K562 (cell line): ENCODE results near the gene RRM2. TPM values are rescaled to one million over a fixed set of nuclear protein-coding genes. Genes with fewer than 3 reads are reported as not detected.

ENCODE experiments used
- ATAC-seq: fragments of 200-7000 bp; cut with Tn5 transposase; 3 replicates; pipeline ENCODE4 v1.9.1; 2020; ENCODE audit warnings: moderate library complexity
- BruUV-seq: library from RNA; stranded (reverse); fragments of 400-500 nt; replicated peaks from 2 replicates; lab custom pipeline; 2021; lab: Mats Ljungman, UMichigan
- CTCF ChIA-PET: fragments of 300-600 bp; formaldehyde crosslinking; extraction: SDS; loops from one replicate; lab custom pipeline; 2021; ENCODE audit warnings: low intra/inter-chr PET ratio; lab: Yijun Ruan, JAX
- POLR2A ChIA-PET: fragments of 300-600, 350-650 bp; sonication (Branson Sonifier 250); formaldehyde crosslinking; extraction: SDS; loops from one replicate; lab custom pipeline; 2021; ENCODE audit warnings: antibody characterized with exemption, inconsistent platforms; lab: Yijun Ruan, JAX
- DNase-seq, 4 experiments: peaks; one replicate each; pipeline versions ENCODE4 v3.0.0 to v3.0.0-alpha.2; 2011 to 2018; ENCODE audit warnings: low spot score in 3 of 4, mixed read lengths in 3 of 4; ENCODE audit errors: extremely low read depth in 1 of 4
- FAIRE-seq: peaks from 2 replicates; lab custom pipeline; 2011; peaks lifted over from hg19 to GRCh38; lab: Jason Lieb, UNC
- H2AFZ ChIP-seq: 2 replicates; pipeline ENCODE4 v1.6.0; 2011; ENCODE audit warnings: low read depth, low read length, control low read depth, inconsistent platforms
- H3K27ac ChIP-seq: fragments of 200-600 bp; 3 replicates; pipeline ENCODE4 v1.8.0; 2011; ENCODE audit warnings: low read depth, mild to moderate bottlenecking, control low read depth, inconsistent platforms, low read length, moderate library complexity, mixed read lengths; ENCODE audit errors: extremely low read depth
- H3K27me3 ChIP-seq, 2 experiments: fragments of 300-600 bp in 1 of 2; 2 replicates in 1 of 2; 3 replicates in 1 of 2; pipeline versions ENCODE4 v1.6.0 to v1.8.0; 2011; ENCODE audit warnings: inconsistent platforms in 2 of 2, low read length in 2 of 2, mild to moderate bottlenecking in 1 of 2, mixed read lengths in 1 of 2, moderate library complexity in 1 of 2; ENCODE audit not compliant: control insufficient read depth in 2 of 2, insufficient read depth in 2 of 2
- H3K36me3 ChIP-seq: fragments of 300-600 bp; 3 replicates; pipeline ENCODE4 v1.8.0; 2011; ENCODE audit warnings: mild to moderate bottlenecking, low read length, inconsistent platforms; ENCODE audit not compliant: control insufficient read depth, insufficient read depth
- H3K4me1 ChIP-seq, 2 experiments: fragments of 200-600 bp in 1 of 2; replicated peaks in 1 of 2; 2 replicates in 1 of 2; 3 replicates in 1 of 2; pipeline versions ENCODE4 v1.5.1 to v1.8.0; 2011; ENCODE audit warnings: inconsistent platforms in 2 of 2, low read length in 2 of 2, mild to moderate bottlenecking in 1 of 2, mixed read lengths in 1 of 2, moderate library complexity in 1 of 2; ENCODE audit not compliant: control insufficient read depth in 2 of 2, insufficient read depth in 2 of 2
- H3K4me2 ChIP-seq: 2 replicates; pipeline ENCODE4 v1.6.1; 2011; ENCODE audit warnings: low read length, control low read depth, inconsistent platforms, mixed read lengths; ENCODE audit not compliant: insufficient read depth
- H3K4me3 ChIP-seq: fragments of 200-600 bp; sonication (generic), shearing (Covaris generic); 2 replicates; pipeline ENCODE4 v1.5.1; 2016; ENCODE audit warnings: control low read depth, inconsistent platforms
- H3K79me2 ChIP-seq: fragments of 200-600 bp; 3 replicates; pipeline ENCODE4 v1.8.0; 2011; ENCODE audit warnings: low read length, inconsistent platforms; ENCODE audit not compliant: control insufficient read depth, insufficient read depth
- H3K9ac ChIP-seq, 2 experiments: 2 replicates each; pipeline versions ENCODE4 v1.6.0 to v1.6.1; 2011; ENCODE audit warnings: low read depth in 2 of 2, low read length in 2 of 2, control low read depth in 1 of 2, inconsistent platforms in 1 of 2, mild to moderate bottlenecking in 1 of 2, mixed read lengths in 1 of 2; ENCODE audit not compliant: insufficient read depth in 1 of 2
- H3K9me1 ChIP-seq: one replicate; pipeline ENCODE4 v1.6.0; 2011; ENCODE audit warnings: inconsistent platforms, mild to moderate bottlenecking, low read length, moderate library complexity; ENCODE audit not compliant: control insufficient read depth, insufficient read depth
- H3K9me3 ChIP-seq: replicated peaks from 2 replicates; pipeline ENCODE4 v1.5.1; 2011; ENCODE audit warnings: low read depth, low read length, inconsistent platforms; ENCODE audit not compliant: control insufficient read depth, insufficient read depth
- H4K20me1 ChIP-seq: replicated peaks from 2 replicates; pipeline ENCODE4 v1.6.1; 2011; ENCODE audit warnings: low read length, inconsistent platforms, mixed read lengths; ENCODE audit not compliant: control insufficient read depth, insufficient read depth
- BCLAF1 ChIP-seq, 2 experiments: fragments of 450-650 bp in 1 of 2; IDR thresholded peaks; 2 replicates each; pipeline ENCODE4 v1.6.1; 2011 to 2017; ENCODE audit warnings: low read depth in 2 of 2, antibody characterized with exemption in 1 of 2, borderline replicate concordance in 1 of 2, low read length in 1 of 2, mild to moderate bottlenecking in 1 of 2, mixed read lengths in 1 of 2; ENCODE audit not compliant: control insufficient read depth in 1 of 2
- CTBP1 ChIP-seq: fragments of 450-650 bp; IDR thresholded peaks from 2 replicates; pipeline ENCODE4 v1.6.1; 2016; ENCODE audit warnings: borderline replicate concordance
- ELF4 ChIP-seq: fragments of 450-650 bp; formaldehyde crosslinking; IDR thresholded peaks from 2 replicates; pipeline ENCODE4 v1.4.0; 2022; ENCODE audit warnings: missing genetic modification characterization
- ETV1 ChIP-seq: fragments of 450-650 bp; conservative IDR thresholded peaks from 2 replicates; pipeline ENCODE4 v1.6.1; 2016; ENCODE audit warnings: missing genetic modification characterization, control low read depth, low read depth, missing compliant biosample characterization
- L3MBTL2 ChIP-seq: fragments of 450-650 bp; IDR thresholded peaks from 2 replicates; pipeline ENCODE4 v1.6.1; 2016; ENCODE audit warnings: mild to moderate bottlenecking, moderate library complexity
- MEF2D ChIP-seq: conservative IDR thresholded peaks from 2 replicates; pipeline ENCODE4 v1.6.1; 2016; ENCODE audit warnings: low read depth, missing genetic modification characterization, missing compliant biosample characterization
- NCOR1 ChIP-seq: fragments of 450-650 bp; IDR thresholded peaks from 2 replicates; pipeline ENCODE4 v1.6.1; 2016; ENCODE audit warnings: mild to moderate bottlenecking, moderate library complexity
- NR2C2 ChIP-seq, 2 experiments: fragments of 200-800 bp in 1 of 2; sonication (Bioruptor generic) in 1 of 2; sonication (generic) in 1 of 2; formaldehyde crosslinking in 1 of 2; IDR thresholded peaks; 2 replicates each; pipeline versions ENCODE4 v1.6.1 to v1.8.0; 2016 to 2022; ENCODE audit warnings: mild to moderate bottlenecking in 1 of 2, missing compliant biosample characterization in 1 of 2, missing genetic modification characterization in 1 of 2, missing genetic modification reagents in 1 of 2
- SAFB2 ChIP-seq: fragments of 200-400 bp; formaldehyde crosslinking; IDR thresholded peaks from 2 replicates; pipeline ENCODE4 v1.6.1; 2018; ENCODE audit warnings: borderline replicate concordance, low read length, low read depth, moderate library complexity; ENCODE audit not compliant: severe bottlenecking
- SOX6 ChIP-seq: fragments of 450-650 bp; IDR thresholded peaks from 2 replicates; pipeline ENCODE4 v1.6.1; 2014; ENCODE audit warnings: mild to moderate bottlenecking
- TCF15 ChIP-seq: fragments of 250-450 bp; sonication (Bioruptor Pico); IDR thresholded peaks from 2 replicates; pipeline ENCODE4 v1.8.0; 2022; ENCODE audit warnings: moderate library complexity, mild to moderate bottlenecking, inconsistent platforms
- U2AF1 ChIP-seq: fragments of 200-400 bp; formaldehyde crosslinking; optimal IDR thresholded peaks from 2 replicates; pipeline ENCODE3; 2017; ENCODE audit warnings: mild to moderate bottlenecking, low read depth, low read length, moderate library complexity
- ZNF239 ChIP-seq: fragments of 250-450 bp; sonication (Bioruptor Pico); IDR thresholded peaks from 2 replicates; pipeline ENCODE4 v1.4.0; 2020; ENCODE audit warnings: mild to moderate bottlenecking
- ZNF561 ChIP-seq: fragments of 450-650 bp; formaldehyde crosslinking; conservative IDR thresholded peaks from 2 replicates; pipeline ENCODE4 v1.4.0; 2020; ENCODE audit warnings: mild to moderate bottlenecking, moderate library complexity
- WGBS: fragments of 100-300 bp; shearing (Covaris generic); methylation state at CpG from one replicate; pipeline ENCODE4 v1.1.6; 2016; ENCODE audit warnings: low coverage, mixed read lengths; ENCODE audit not compliant: insufficient coverage; ENCODE audit errors: missing lambda C conversion rate; 5-methylcytosine and 5-hydroxymethylcytosine counted together
- in situ Hi-C: fragments of 300-500 bp; cut with MboI; formaldehyde crosslinking; loops from 4 replicates; pipeline ENCODE4 v1.15.0; 2018; ENCODE audit warnings: inconsistent platforms, mixed read lengths
- intact Hi-C: fragments of 100-400 bp; cut with micrococcal nuclease; formaldehyde crosslinking; loops from 2 replicates; pipeline ENCODE4 v1.14.2; 2022
- polyA plus RNA-seq, 8 experiments: library from polyadenylated mRNA; depleted of rRNA in 4 of 8; stranded (reverse) in 5 of 8; unstranded in 3 of 8; fragments of >200 nt; fragmentation: Nextera tagmentation in 2 of 8; fragmentation: Illumina TruSeq in 1 of 8; extraction: Ambion mirVana in 2 of 8; extraction: Trizol in 1 of 8; gene quantifications; 2 replicates each; pipeline versions ENCODE4 v1.2.1 to v1.2.3, GENCODE V29; 2011 to 2014; ENCODE audit warnings: inconsistent platforms in 1 of 8, missing spikeins in 1 of 8
- total RNA-seq, 7 experiments: library from RNA; depleted of rRNA in 6 of 7; stranded (reverse); fragments of >200 nt in 6 of 7; fragmentation: Illumina TruSeq in 2 of 7; extraction: Trizol in 2 of 7; gene quantifications; 2 replicates each; pipeline versions ENCODE4 v1.2.1 to v1.2.3, GENCODE V29; 2011 to 2021; ENCODE audit warnings: low replicate concordance in 1 of 7
- TF ChIP-seq, protein P1 (sequence below): fragments of 250-450 bp; sonication (Bioruptor Pico); IDR thresholded peaks from 2 replicates; pipeline ENCODE4 v1.9.0; 2021; ENCODE audit warnings: mild to moderate bottlenecking
- TF ChIP-seq, protein P2 (sequence below): sonication (generic); formaldehyde crosslinking; IDR thresholded peaks from 2 replicates; pipeline ENCODE4 v1.8.0; 2022; ENCODE audit warnings: mild to moderate bottlenecking, missing genetic modification reagents

Gene RRM2
- total and polyA plus RNA-seq, 9 of the 15 experiments (the other 6 are each of a cell fraction or from before 2014, with no cell fraction given): 50.1 to 244 (median 128) TPM

- Histone ChIP-seq H3K4me3 (no peak overlapping the region), H3K27ac (no peak overlapping the region), H4K20me1 (no peaks in the 10 kb centered on the region; the same call in 1 of the 2 replicates), H3K4me2 (no peak overlapping the region), H3K9me1 (no peaks in the 10 kb centered on the region), H3K9me3 (no peaks in the 10 kb centered on the region), H3K27me3 (no peaks in the 10 kb centered on the region), H3K79me2 (no peaks in the 10 kb centered on the region), H3K9ac (peak overlapping the region in 1 of 2 experiments; percentile 45; a peak in 1 of 4 replicates), H3K4me1 (peaks cover 0 to 14% of the 10 kb centered on the region in 2 experiments; a peak in 2 of 5 replicates), H2AFZ (no peak overlapping the region), H3K36me3 (peaks cover 55% of the 10 kb centered on the region; the same call in 2 of the 3 replicates)
- no TSS peak for BruUV-seq
- FAIRE-seq (no peak), ATAC-seq (no peak), DNase-seq (no peak)
- ChIA-PET CTCF (no interaction called here), POLR2A (interaction anchor here (0.8 to 1.2 kb wide), 2 partner anchors 12 to 16 kb away, joined by 3 to 4 read pairs; no protein-coding TSS in a partner anchor)
- intact Hi-C loops: no loop called here
- in situ Hi-C loops: loop anchor here (10.0 kb wide), 1 partner anchor 269 kb away; no protein-coding TSS in a partner anchor
- WGBS: 81% methylated on average over 13 of the region's 13 CpGs
- TF ChIP-seq NCOR1: no peak
- TF ChIP-seq ELF4 (CRISPR knock-in tag): no peak
- no peak for TF ChIP-seq U2AF1
- no peak for TF ChIP-seq TCF15
- TF ChIP-seq ZNF239: no peak
- TF ChIP-seq CTBP1: no peak
- no peak for TF ChIP-seq SOX6
- TF ChIP-seq, protein P1, sequence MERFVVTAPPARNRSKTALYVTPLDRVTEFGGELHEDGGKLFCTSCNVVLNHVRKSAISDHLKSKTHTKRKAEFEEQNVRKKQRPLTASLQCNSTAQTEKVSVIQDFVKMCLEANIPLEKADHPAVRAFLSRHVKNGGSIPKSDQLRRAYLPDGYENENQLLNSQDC (CRISPR knock-in tag): no peak
- TF ChIP-seq BCLAF1 (IDR thresholded peaks at IDR 0.05; ENCODE audit: borderline replicate concordance in 1 of 2, control insufficient read depth in 1 of 2, low read depth in 2 of 2, low read length in 1 of 2): no peak
- TF ChIP-seq MEF2D (tag): no peak
- no peak for TF ChIP-seq NR2C2 (CRISPR knock-in tag; IDR thresholded peaks at IDR 0.05)
- no peak for TF ChIP-seq NR2C2 (tag; IDR thresholded peaks at IDR 0.05)
- TF ChIP-seq SAFB2: no peak
- TF ChIP-seq ZNF561 (CRISPR knock-in tag): no peak
- TF ChIP-seq L3MBTL2: no peak
- TF ChIP-seq, protein P2, sequence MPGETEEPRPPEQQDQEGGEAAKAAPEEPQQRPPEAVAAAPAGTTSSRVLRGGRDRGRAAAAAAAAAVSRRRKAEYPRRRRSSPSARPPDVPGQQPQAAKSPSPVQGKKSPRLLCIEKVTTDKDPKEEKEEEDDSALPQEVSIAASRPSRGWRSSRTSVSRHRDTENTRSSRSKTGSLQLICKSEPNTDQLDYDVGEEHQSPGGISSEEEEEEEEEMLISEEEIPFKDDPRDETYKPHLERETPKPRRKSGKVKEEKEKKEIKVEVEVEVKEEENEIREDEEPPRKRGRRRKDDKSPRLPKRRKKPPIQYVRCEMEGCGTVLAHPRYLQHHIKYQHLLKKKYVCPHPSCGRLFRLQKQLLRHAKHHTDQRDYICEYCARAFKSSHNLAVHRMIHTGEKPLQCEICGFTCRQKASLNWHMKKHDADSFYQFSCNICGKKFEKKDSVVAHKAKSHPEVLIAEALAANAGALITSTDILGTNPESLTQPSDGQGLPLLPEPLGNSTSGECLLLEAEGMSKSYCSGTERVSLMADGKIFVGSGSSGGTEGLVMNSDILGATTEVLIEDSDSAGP (CRISPR knock-in tag): no peak
- TF ChIP-seq ETV1: no peak
These were observed 23.2 kb downstream of the RRM2 start for GRCh38 chr2:10145519-10146357.
